MCF 10A (cell line): ENCODE measurements around the gene ATP13A5. TPM values are rescaled to one million over a fixed set of nuclear protein-coding genes. Genes with fewer than 3 reads are reported as not detected.

Experiments used
- BruUV-seq: library from RNA; stranded (reverse); fragments of 400-500 nt; replicated peaks from 2 replicates; lab custom pipeline; 2021; lab: Mats Ljungman, UMichigan
- CTCF ChIA-PET: fragments of 300-600 bp; sonication (Branson Sonifier 250); formaldehyde crosslinking; extraction: SDS; loops from one replicate; lab custom pipeline; 2021; ENCODE audit warnings: antibody characterized with exemption, inconsistent platforms; lab: Yijun Ruan, JAX
- POLR2A ChIA-PET: fragments of 300-600, 350-650 bp; sonication (Branson Sonifier 250); formaldehyde crosslinking; extraction: SDS; loops from one replicate; lab custom pipeline; 2020; ENCODE audit warnings: antibody characterized with exemption, inconsistent platforms; lab: Yijun Ruan, JAX
- DNase-seq: peaks from one replicate; pipeline ENCODE4 v3.0.0-alpha.2; 2018; ENCODE audit not compliant: unreplicated experiment
- H3K27ac Mint-ChIP-seq: one replicate; pipeline ENCODE4 v1.8.0; 2022; ENCODE audit warnings: mild to moderate bottlenecking, low read depth, mixed read lengths; ENCODE audit not compliant: unreplicated experiment
- H3K27me3 Mint-ChIP-seq: one replicate; pipeline ENCODE4 v1.8.0; 2022; ENCODE audit warnings: mixed read lengths; ENCODE audit not compliant: insufficient read depth, unreplicated experiment
- H3K36me3 Mint-ChIP-seq: one replicate; pipeline ENCODE4 v1.8.0; 2022; ENCODE audit warnings: mild to moderate bottlenecking, moderate library complexity, mixed read lengths; ENCODE audit not compliant: insufficient read depth, unreplicated experiment
- H3K4me1 Mint-ChIP-seq: one replicate; pipeline ENCODE4 v1.8.0; 2022; ENCODE audit warnings: mixed read lengths; ENCODE audit not compliant: insufficient read depth, unreplicated experiment
- H3K4me3 Mint-ChIP-seq: one replicate; pipeline ENCODE4 v1.8.0; 2022; ENCODE audit warnings: mild to moderate bottlenecking, moderate library complexity, mixed read lengths; ENCODE audit not compliant: unreplicated experiment
- H3K9me3 Mint-ChIP-seq: one replicate; pipeline ENCODE4 v1.8.0; 2022; ENCODE audit warnings: mixed read lengths; ENCODE audit not compliant: unreplicated experiment
- intact Hi-C: fragments of 100-400 bp; cut with micrococcal nuclease; formaldehyde crosslinking; loops from 2 replicates; pipeline ENCODE4 v1.14.1; 2022
- total RNA-seq: library from RNA; stranded (reverse); gene quantifications from 2 replicates; pipeline ENCODE4 v1.2.3, GENCODE V29; 2022
- TF ChIP-seq, protein P1 (sequence below): fragments of 200-600 bp; IDR thresholded peaks from one replicate; pipeline ENCODE4 v1.8.0; 2022; ENCODE audit warnings: antibody characterized with exemption, mild to moderate bottlenecking; ENCODE audit not compliant: unreplicated experiment

The ATP13A5 gene
- total RNA-seq, 1 experiment from 2014 or later, result not detected

- ChIA-PET POLR2A (no interaction called here), CTCF (no interaction called here)
- no peaks in the 10 kb centered on the region for H3K9me3 Mint-ChIP-seq
- H3K4me1 Mint-ChIP-seq, result no peaks in the 10 kb centered on the region
- no TSS peak for BruUV-seq
- intact Hi-C loops, result no loop called here
- no peak overlapping the region for H3K4me3 Mint-ChIP-seq
- no peak overlapping the region for H3K27ac Mint-ChIP-seq
- no peaks in the 10 kb centered on the region for H3K36me3 Mint-ChIP-seq
- DNase-seq, result no peak
- TF ChIP-seq, protein P1, sequence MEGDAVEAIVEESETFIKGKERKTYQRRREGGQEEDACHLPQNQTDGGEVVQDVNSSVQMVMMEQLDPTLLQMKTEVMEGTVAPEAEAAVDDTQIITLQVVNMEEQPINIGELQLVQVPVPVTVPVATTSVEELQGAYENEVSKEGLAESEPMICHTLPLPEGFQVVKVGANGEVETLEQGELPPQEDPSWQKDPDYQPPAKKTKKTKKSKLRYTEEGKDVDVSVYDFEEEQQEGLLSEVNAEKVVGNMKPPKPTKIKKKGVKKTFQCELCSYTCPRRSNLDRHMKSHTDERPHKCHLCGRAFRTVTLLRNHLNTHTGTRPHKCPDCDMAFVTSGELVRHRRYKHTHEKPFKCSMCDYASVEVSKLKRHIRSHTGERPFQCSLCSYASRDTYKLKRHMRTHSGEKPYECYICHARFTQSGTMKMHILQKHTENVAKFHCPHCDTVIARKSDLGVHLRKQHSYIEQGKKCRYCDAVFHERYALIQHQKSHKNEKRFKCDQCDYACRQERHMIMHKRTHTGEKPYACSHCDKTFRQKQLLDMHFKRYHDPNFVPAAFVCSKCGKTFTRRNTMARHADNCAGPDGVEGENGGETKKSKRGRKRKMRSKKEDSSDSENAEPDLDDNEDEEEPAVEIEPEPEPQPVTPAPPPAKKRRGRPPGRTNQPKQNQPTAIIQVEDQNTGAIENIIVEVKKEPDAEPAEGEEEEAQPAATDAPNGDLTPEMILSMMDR, result no peak
- peaks cover 22% of the 10 kb centered on the region for H3K27me3 Mint-ChIP-seq
Observed at GRCh38 chr3:193314161-193314560, 64.4 kb downstream of the ATP13A5 start.

DNA sequence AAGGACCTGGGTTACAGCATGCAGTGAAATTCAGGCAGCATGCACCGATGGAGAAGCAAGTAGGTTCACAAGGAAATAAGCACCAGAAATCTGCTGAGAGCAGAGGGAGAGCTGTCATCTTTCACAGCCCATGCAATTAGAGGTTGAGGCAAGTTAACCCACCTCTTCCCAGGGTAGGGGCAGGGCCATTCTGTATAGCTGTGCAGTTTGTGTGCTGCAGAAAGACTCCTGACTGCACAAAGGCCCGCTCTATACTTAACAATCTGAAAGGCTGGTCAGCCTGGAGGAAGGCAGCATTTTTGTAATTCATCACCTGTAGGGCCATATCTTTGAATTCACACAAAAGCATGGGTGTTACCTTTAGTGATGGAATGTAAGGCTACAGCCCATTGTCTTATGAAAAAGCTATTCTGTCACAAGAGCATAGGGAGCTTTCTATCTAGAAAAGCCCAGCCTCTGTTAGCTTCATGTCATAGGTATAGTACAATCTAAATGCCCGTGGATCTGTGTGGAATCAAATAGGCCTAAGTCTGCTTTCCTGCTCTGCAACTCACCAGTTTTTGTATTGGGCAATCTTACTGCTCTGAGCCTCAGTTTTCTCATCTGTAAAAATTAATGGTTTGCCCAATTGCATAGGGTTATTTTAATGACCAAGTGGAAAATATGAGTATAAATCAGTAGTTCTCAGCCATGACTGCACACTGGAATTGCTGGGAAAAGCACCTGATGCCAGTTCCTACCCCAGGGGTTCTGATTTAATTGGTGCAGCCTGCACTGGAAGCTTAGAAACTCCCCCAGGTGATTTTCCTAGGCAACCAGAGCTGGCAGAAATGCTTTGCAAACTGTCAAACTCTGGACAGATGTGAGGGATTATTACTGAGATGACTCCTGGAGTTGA is 65.2 kb downstream of the ATP13A5 start:
- no peaks in the 10 kb centered on the region for H3K4me1 Mint-ChIP-seq
- ChIA-PET CTCF (no interaction called here), POLR2A (interaction anchor here (0.5 kb wide), 1 partner anchor 363 kb away, joined by 3 read pairs; no protein-coding TSS in a partner anchor)
- H3K9me3 Mint-ChIP-seq, result no peaks in the 10 kb centered on the region
- intact Hi-C loops, result no loop called here
- no peak overlapping the region for H3K4me3 Mint-ChIP-seq
- H3K27ac Mint-ChIP-seq, result no peak overlapping the region
- H3K36me3 Mint-ChIP-seq, result no peaks in the 10 kb centered on the region
- H3K27me3 Mint-ChIP-seq, result peaks cover 26% of the 10 kb centered on the region
- BruUV-seq, result no TSS peak
- TF ChIP-seq, protein P1, result no peak
- no peak for DNase-seq

DNA sequence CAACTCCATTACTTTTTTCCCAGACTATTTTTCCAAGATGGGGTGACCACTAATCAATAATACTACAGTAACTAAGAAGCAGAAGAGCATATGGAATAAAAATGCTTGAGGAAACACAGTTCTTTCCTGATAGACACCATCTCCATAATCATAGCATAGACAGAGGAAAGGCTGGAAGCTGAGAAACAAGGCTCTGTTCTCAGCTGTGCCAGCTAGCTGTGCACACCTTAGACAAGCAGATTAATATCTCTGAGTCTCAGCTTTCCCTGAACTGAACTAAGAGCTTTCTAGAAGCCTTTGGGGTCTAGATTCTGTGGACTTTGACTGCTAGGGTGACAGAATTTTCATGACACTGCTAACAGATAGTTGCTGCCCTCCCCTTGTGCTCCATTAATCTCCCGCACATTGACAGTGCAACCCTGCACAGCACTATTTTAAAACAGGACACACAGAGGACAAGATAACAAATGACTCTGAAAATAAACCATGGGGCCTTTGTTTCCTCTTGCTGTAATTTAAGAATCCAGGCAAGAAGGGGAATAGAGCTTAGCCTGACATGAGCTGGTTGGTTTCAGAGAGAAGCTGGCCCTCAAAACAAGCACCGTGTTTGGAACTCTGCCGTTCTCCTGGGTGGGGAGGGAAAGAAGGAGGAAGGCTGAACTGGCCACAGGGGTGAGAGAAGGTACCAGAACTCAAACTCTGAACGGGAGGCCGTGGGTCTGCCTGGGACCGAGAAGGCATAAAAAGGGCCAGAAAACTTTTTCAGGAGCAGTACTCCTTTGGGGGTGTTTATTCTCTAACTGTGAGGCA is 67.4 kb downstream of the ATP13A5 start:
- TF ChIP-seq, protein P1, result no peak
- no peaks in the 10 kb centered on the region for H3K9me3 Mint-ChIP-seq
- BruUV-seq, result no TSS peak
- intact Hi-C loops, result no loop called here
- no peak overlapping the region for H3K4me3 Mint-ChIP-seq
- H3K27me3 Mint-ChIP-seq, result peaks cover 42% of the 10 kb centered on the region
- CTCF ChIA-PET, result interaction anchor here (0.9 kb wide), 1 partner anchor 79 kb away, joined by 3 read pairs; no protein-coding TSS in a partner anchor
- no peaks in the 10 kb centered on the region for H3K4me1 Mint-ChIP-seq
- POLR2A ChIA-PET, result no interaction called here
- H3K36me3 Mint-ChIP-seq, result no peaks in the 10 kb centered on the region
- no peak for DNase-seq
- no peak overlapping the region for H3K27ac Mint-ChIP-seq

GRCh38 chr3:193305356-193305755 is 73.2 kb downstream of the ATP13A5 start:
- DNase-seq, result no peak
- intact Hi-C loops, result no loop called here
- no peaks in the 10 kb centered on the region for H3K9me3 Mint-ChIP-seq
- H3K4me3 Mint-ChIP-seq, result no peak overlapping the region
- H3K27ac Mint-ChIP-seq, result no peak overlapping the region
- peaks cover 6% of the 10 kb centered on the region for H3K36me3 Mint-ChIP-seq
- TF ChIP-seq, protein P1, result no peak
- no TSS peak for BruUV-seq
- CTCF ChIA-PET, result interaction anchor here (0.6 kb wide), 1 partner anchor 532 kb away, joined by 3 read pairs; no protein-coding TSS in a partner anchor
- no peaks in the 10 kb centered on the region for H3K4me1 Mint-ChIP-seq
- POLR2A ChIA-PET, result no interaction called here
- peaks cover 49% of the 10 kb centered on the region for H3K27me3 Mint-ChIP-seq
